H1 (cell line): Measurements from ENCODE around the gene TTC29. TPM values are rescaled to one million over a fixed set of nuclear protein-coding genes. Genes with fewer than 3 reads are reported as not detected.

ENCODE experiments used
- CTCF ChIA-PET: fragments of 300-600 bp; sonication (Branson Sonifier 250); formaldehyde crosslinking; loops from one replicate; lab custom pipeline; 2021; ENCODE audit not compliant: partially characterized antibody; lab: Charles Lee
- POLR2A ChIA-PET: fragments of 300-600 bp; sonication (Branson Sonifier 250); formaldehyde crosslinking; loops from one replicate; lab custom pipeline; 2021; ENCODE audit warnings: inconsistent platforms; ENCODE audit not compliant: partially characterized antibody; lab: Charles Lee
- DNase-seq, 2 experiments: peaks; one replicate each; pipeline versions ENCODE4 v3.0.0 to v3.0.0-alpha.2; 2010 to 2022; ENCODE audit warnings: low spot score in 2 of 2, low read depth in 1 of 2, mixed read lengths in 1 of 2
- FAIRE-seq: peaks from 2 replicates; lab custom pipeline; 2011; peaks lifted over from hg19 to GRCh38; lab: Jason Lieb, UNC
- H2AFZ ChIP-seq: 2 replicates; pipeline ENCODE4 v1.8.1; 2012; ENCODE audit warnings: low read length, inconsistent platforms
- H2AK5ac ChIP-seq: 2 replicates; pipeline ENCODE4 v1.6.1; 2013; ENCODE audit warnings: low read depth, low read length
- H2BK120ac ChIP-seq: replicated peaks from 2 replicates; pipeline ENCODE3; 2013; ENCODE audit warnings: low read depth, low read length, inconsistent platforms
- H2BK12ac ChIP-seq: 2 replicates; pipeline ENCODE4 v1.6.1; 2013; ENCODE audit warnings: low read depth, low read length
- H2BK15ac ChIP-seq: 2 replicates; pipeline ENCODE4 v1.6.1; 2013; ENCODE audit warnings: low read length
- H2BK20ac ChIP-seq: 2 replicates; pipeline ENCODE4 v1.6.1; 2013; ENCODE audit warnings: low read length
- H2BK5ac ChIP-seq: 2 replicates; pipeline ENCODE4 v1.6.1; 2013; ENCODE audit warnings: low read depth, low read length
- H3K14ac ChIP-seq: 2 replicates; pipeline ENCODE4 v1.6.1; 2013; ENCODE audit warnings: inconsistent platforms; ENCODE audit not compliant: insufficient read length
- H3K18ac ChIP-seq: 2 replicates; pipeline ENCODE4 v1.6.1; 2013; ENCODE audit warnings: low read length; ENCODE audit errors: extremely low read depth
- H3K23ac ChIP-seq: 2 replicates; pipeline ENCODE4 v1.6.1; 2013; ENCODE audit warnings: inconsistent platforms; ENCODE audit not compliant: insufficient read length
- H3K23me2 ChIP-seq: 2 replicates; pipeline ENCODE4 v1.6.1; 2013; ENCODE audit warnings: low read depth, low read length
- H3K27ac ChIP-seq: 2 replicates; pipeline ENCODE4 v1.6.1; 2011; ENCODE audit warnings: low read depth, low read length, inconsistent platforms
- H3K27me3 ChIP-seq, 4 experiments: replicated peaks in 1 of 4; 1 replicate in 1 of 4; 2 replicates in 3 of 4; pipeline versions ENCODE4 v1.6.1 to v1.8.1; 2011 to 2013; ENCODE audit warnings: low read length in 3 of 4, mild to moderate bottlenecking in 3 of 4, inconsistent platforms in 2 of 4, mixed read lengths in 2 of 4, moderate library complexity in 1 of 4; ENCODE audit not compliant: control insufficient read depth in 3 of 4, insufficient read depth in 3 of 4; ENCODE audit errors: extremely low read depth in 1 of 4
- H3K36me3 ChIP-seq, 4 experiments: 2 replicates each; pipeline versions ENCODE4 v1.6.1 to v1.8.1; 2011 to 2013; ENCODE audit warnings: mild to moderate bottlenecking in 4 of 4, low read length in 3 of 4, moderate library complexity in 2 of 4, control low read depth in 1 of 4, inconsistent platforms in 1 of 4; ENCODE audit not compliant: insufficient read depth in 4 of 4, control insufficient read depth in 2 of 4
- H3K4ac ChIP-seq: replicated peaks from 2 replicates; pipeline ENCODE3; 2013; ENCODE audit warnings: low read length, low read depth, mixed read lengths, inconsistent platforms; ENCODE audit not compliant: insufficient read length
- H3K4me1 ChIP-seq, 4 experiments: replicated peaks in 1 of 4; 1 replicate in 1 of 4; 2 replicates in 3 of 4; pipeline versions ENCODE4 v1.6.1 to v1.8.1; 2011 to 2013; ENCODE audit warnings: low read length in 3 of 4, inconsistent platforms in 2 of 4, mixed read lengths in 1 of 4; ENCODE audit not compliant: insufficient read depth in 4 of 4, control insufficient read depth in 3 of 4
- H3K4me2 ChIP-seq, 2 experiments: 2 replicates each; pipeline versions ENCODE4 v1.6.1 to v1.8.1; 2011 to 2013; ENCODE audit warnings: low read depth in 2 of 2, low read length in 2 of 2, control low read depth in 1 of 2, inconsistent platforms in 1 of 2, mild to moderate bottlenecking in 1 of 2; ENCODE audit not compliant: insufficient read depth in 1 of 2
- H3K4me3 ChIP-seq, 4 experiments: fragments of 200-600, 300-600 bp in 1 of 4; sonication (generic), shearing (Covaris generic), sonication (Bioruptor Twin) in 1 of 4; 2 replicates each; pipeline versions ENCODE4 v1.5.1 to v1.8.1; 2011 to 2016; ENCODE audit warnings: low read length in 4 of 4, low read depth in 3 of 4, control low read depth in 2 of 4, inconsistent platforms in 2 of 4, mild to moderate bottlenecking in 2 of 4, mixed read lengths in 1 of 4, moderate library complexity in 1 of 4; ENCODE audit not compliant: insufficient read depth in 2 of 4; ENCODE audit errors: extremely low read depth in 1 of 4
- H3K56ac ChIP-seq: replicated peaks from 2 replicates; pipeline ENCODE3; 2013; ENCODE audit warnings: low read depth, mild to moderate bottlenecking, mixed read lengths, low read length, inconsistent platforms; ENCODE audit not compliant: insufficient read length
- H3K79me1 ChIP-seq: 2 replicates; pipeline ENCODE4 v1.6.1; 2013; ENCODE audit warnings: low read depth, low read length, control low read depth
- H3K79me2 ChIP-seq, 2 experiments: 2 replicates each; pipeline versions ENCODE4 v1.6.1 to v1.8.1; 2012 to 2013; ENCODE audit warnings: low read length in 2 of 2, mild to moderate bottlenecking in 2 of 2, inconsistent platforms in 1 of 2; ENCODE audit not compliant: insufficient read depth in 2 of 2, control insufficient read depth in 1 of 2
- H3K9ac ChIP-seq, 4 experiments: replicated peaks in 1 of 4; 1 replicate in 1 of 4; 2 replicates in 3 of 4; pipeline versions ENCODE4 v1.6.1 to v1.8.1; 2011 to 2013; ENCODE audit warnings: low read depth in 3 of 4, low read length in 3 of 4, control low read depth in 2 of 4, mild to moderate bottlenecking in 2 of 4, moderate library complexity in 2 of 4, inconsistent platforms in 1 of 4; ENCODE audit errors: extremely low read depth in 1 of 4
- H3K9me3 ChIP-seq, 2 experiments: 2 replicates each; pipeline versions ENCODE4 v1.6.1 to v1.8.1; 2012 to 2013; ENCODE audit warnings: mild to moderate bottlenecking in 2 of 2, moderate library complexity in 2 of 2, control low read depth in 1 of 2, inconsistent platforms in 1 of 2, low read depth in 1 of 2, low read length in 1 of 2, mixed read lengths in 1 of 2; ENCODE audit not compliant: insufficient read depth in 2 of 2
- H4K20me1 ChIP-seq, 2 experiments: replicated peaks in 1 of 2; 2 replicates each; pipeline versions ENCODE3 to v1.8.1; 2011 to 2013; ENCODE audit warnings: inconsistent platforms in 2 of 2, low read length in 2 of 2, mild to moderate bottlenecking in 1 of 2; ENCODE audit not compliant: insufficient read depth in 2 of 2, control insufficient read depth in 1 of 2
- H4K5ac ChIP-seq: 2 replicates; pipeline ENCODE4 v1.6.1; 2013; ENCODE audit warnings: low read length, low read depth, mixed read lengths, inconsistent platforms; ENCODE audit not compliant: insufficient read length
- H4K8ac ChIP-seq: 2 replicates; pipeline ENCODE4 v1.8.0; 2013; ENCODE audit warnings: mild to moderate bottlenecking, moderate library complexity, low read length, inconsistent platforms; ENCODE audit not compliant: insufficient read depth; ENCODE audit errors: extremely low read depth
- H4K91ac ChIP-seq: replicated peaks from 2 replicates; pipeline ENCODE3; 2013; ENCODE audit warnings: low read length, mixed read lengths, inconsistent platforms; ENCODE audit not compliant: insufficient read length
- CTCF ChIP-seq, 3 experiments: IDR thresholded peaks; 1 replicate in 2 of 3; 2 replicates in 1 of 3; pipeline versions ENCODE4 v1.5.1 to v1.6.1; 2011; ENCODE audit warnings: low read length in 3 of 3, mild to moderate bottlenecking in 3 of 3, inconsistent platforms in 2 of 3, low read depth in 1 of 3, moderate library complexity in 1 of 3; ENCODE audit not compliant: insufficient read depth in 1 of 3; ENCODE audit errors: control extremely low read depth in 1 of 3
- NANOG ChIP-seq: IDR thresholded peaks from 2 replicates; pipeline ENCODE4 v1.6.1; 2011; ENCODE audit warnings: low read length, low read depth, mild to moderate bottlenecking, inconsistent platforms; ENCODE audit not compliant: insufficient read depth, poor library complexity, severe bottlenecking
- RAD21 ChIP-seq, 2 experiments: IDR thresholded peaks in 1 of 2; conservative IDR thresholded peaks in 1 of 2; 2 replicates each; pipeline ENCODE4 v1.6.1; 2011; ENCODE audit warnings: low read depth in 2 of 2, low read length in 2 of 2, improper control_type of control experiment in 1 of 2, inconsistent platforms in 1 of 2, mild to moderate bottlenecking in 1 of 2, moderate library complexity in 1 of 2
- polyA plus RNA-seq, 7 experiments: library from polyadenylated mRNA; depleted of rRNA in 3 of 7; stranded (reverse) in 5 of 7; unstranded in 2 of 7; fragments of >200 nt in 5 of 7; fragments of 200-250 nt in 2 of 7; gene quantifications; 1 replicate in 5 of 7; 2 replicates in 1 of 7; 4 replicates in 1 of 7; pipeline versions ENCODE4 v1.2.1 to v1.2.3, GENCODE V29; 2011 to 2013; ENCODE audit warnings: missing spikeins in 2 of 7, mixed read lengths in 2 of 7
- total RNA-seq: library from RNA; stranded (reverse); fragmentation: NEBNext Ultra II Directional; extraction: Animal tissue kit (Norgen Biotek cat#: 25700); gene quantifications from 2 replicates; pipeline ENCODE4 v1.2.1, GENCODE V29; 2021

Gene TTC29
- total and polyA plus RNA-seq, 2 of the 8 experiments (the other 6 are each of a cell fraction or from before 2014, with no cell fraction given) = 0.28 TPM; not detected in 1

- H3K4me2 ChIP-seq = no peak overlapping the region
- no peak overlapping the region for H2BK12ac ChIP-seq
- H2AK5ac ChIP-seq = no peak overlapping the region
- H3K4me1 ChIP-seq = no peaks in the 10 kb centered on the region
- no peak overlapping the region for H4K91ac ChIP-seq
- no peak overlapping the region for H3K14ac ChIP-seq
- no peaks in the 10 kb centered on the region for H3K9me3 ChIP-seq
- H3K27ac ChIP-seq = no peak overlapping the region
- no peaks in the 10 kb centered on the region for H4K20me1 ChIP-seq
- no peak overlapping the region for H4K5ac ChIP-seq
- no peak overlapping the region for H3K4me3 ChIP-seq
- H3K9ac ChIP-seq = no peak overlapping the region
- no peak overlapping the region for H2BK20ac ChIP-seq
- no peak overlapping the region for H3K18ac ChIP-seq
- H2BK120ac ChIP-seq = no peak overlapping the region
- TF ChIP-seq RAD21 (IDR thresholded peaks at IDR 0.05 in 1 of 2, conservative IDR thresholded peaks at IDR 0.05 in 1 of 2; ENCODE audit: low read depth in 2 of 2, low read length in 2 of 2) (peak; percentile 75 to 89), CTCF (IDR thresholded peaks at IDR 0.05; ENCODE audit: control extremely low read depth in 1 of 3, insufficient read depth in 1 of 3, low read depth in 1 of 3, low read length in 3 of 3) (peak in 2 of 3 experiments; percentile 38 to 55; a peak in 2 of 4 replicates), NANOG (no peak)
- H2AFZ ChIP-seq = no peak overlapping the region
- ChIA-PET CTCF (interaction anchor here (0.8 to 1.8 kb wide), 7 partner anchors 14 to 559 kb away, joined by 3 to 6 read pairs (median 5); no protein-coding TSS in a partner anchor), POLR2A (no interaction called here)
- H2BK15ac ChIP-seq = no peak overlapping the region
- FAIRE-seq = no peak
- H3K36me3 ChIP-seq = no peaks in the 10 kb centered on the region
- H2BK5ac ChIP-seq = no peak overlapping the region
- H3K23me2 ChIP-seq = no peaks in the 10 kb centered on the region; the same call in 1 of the 2 replicates
- DNase-seq = no peak
- H4K8ac ChIP-seq = no peak overlapping the region
- H3K56ac ChIP-seq = no peak overlapping the region
- H3K23ac ChIP-seq = no peak overlapping the region
- H3K79me1 ChIP-seq = no peaks in the 10 kb centered on the region
- H3K4ac ChIP-seq = no peak overlapping the region
- H3K27me3 ChIP-seq = no peaks in the 10 kb centered on the region
- no peaks in the 10 kb centered on the region for H3K79me2 ChIP-seq
Observed at GRCh38 chr4:146916479-146917076, 29.1 kb downstream of the TTC29 start.
